Lower leg skin (tissue), 4 donors: ENCODE measurements around the gene ZNF608. TPM values are rescaled to one million over a fixed set of nuclear protein-coding genes. Genes with fewer than 3 reads are reported as not detected.

ENCODE experiments used
- DNase-seq, 2 donors: peaks; one replicate each; pipeline ENCODE4 v3.0.0-alpha.2; 2019; ENCODE audit warnings: low spot score in 2 of 2
- H3K4me3 ChIP-seq: fragments of 200-600 bp; sonication (generic); 2 replicates; pipeline ENCODE4 v1.5.1; 2017; ENCODE audit warnings: mild to moderate bottlenecking, low read depth; ENCODE audit not compliant: poor library complexity, severe bottlenecking
- POLR2A ChIP-seq, 2 donors: fragments of 450-650 bp; IDR thresholded peaks; one replicate each; pipeline ENCODE4 v1.6.1; 2016 to 2017; ENCODE audit warnings: antibody characterized with exemption in 2 of 2, mild to moderate bottlenecking in 1 of 2, moderate library complexity in 1 of 2
- WGBS, 2 donors: methylation state at CpG; one replicate each; pipeline ENCODE4 v1.1.5; 2018; 5-methylcytosine and 5-hydroxymethylcytosine counted together
- intact Hi-C: fragments of 100-400 bp; cut with DNase I; formaldehyde crosslinking; loops from one replicate; pipeline ENCODE4 v1.15.0; 2023; ENCODE audit warnings: low total_unique reads
- total RNA-seq, 4 donors: library from RNA; depleted of rRNA; stranded (reverse); fragments of >200 nt; gene quantifications; one replicate each; pipeline ENCODE4 v1.1.0, GENCODE V29; 2016
- TF ChIP-seq, protein P1 (sequence below), 3 donors: fragments of 450-650 bp; IDR thresholded peaks; one replicate each; pipeline ENCODE4 v1.5.1; 2016; ENCODE audit warnings: antibody characterized with exemption in 3 of 3, mild to moderate bottlenecking in 3 of 3, moderate library complexity in 2 of 3

ZNF608 gene
- total RNA-seq, 4 donors from 2014 or later = 3.8 to 11.6 (median 6.7) TPM

DNA sequence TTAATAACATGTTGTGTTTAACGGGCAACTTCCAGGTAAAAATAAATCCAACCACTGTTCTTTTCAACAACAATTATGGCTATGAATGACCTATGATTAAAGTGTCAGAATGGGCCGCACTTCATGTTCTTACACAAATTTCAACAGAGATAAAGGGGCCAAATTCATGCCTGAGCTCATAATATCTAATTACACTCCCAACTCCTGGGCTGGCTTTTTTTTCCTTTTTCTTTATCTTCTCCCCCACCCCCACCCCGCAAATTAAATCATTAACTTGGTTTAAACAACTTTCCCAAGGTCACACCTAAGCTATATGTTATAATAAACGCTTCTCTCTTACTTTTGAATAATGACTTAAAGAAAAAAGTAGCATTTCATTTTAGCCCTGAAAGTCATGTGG lies 25.8 kb downstream of the ZNF608 start:
- 88 to 89% methylated on average over 4 of the region's 4 CpGs for WGBS, 2 donors
- no peak for TF ChIP-seq POLR2A (IDR thresholded peaks at IDR 0.05)
- TF ChIP-seq, protein P1, sequence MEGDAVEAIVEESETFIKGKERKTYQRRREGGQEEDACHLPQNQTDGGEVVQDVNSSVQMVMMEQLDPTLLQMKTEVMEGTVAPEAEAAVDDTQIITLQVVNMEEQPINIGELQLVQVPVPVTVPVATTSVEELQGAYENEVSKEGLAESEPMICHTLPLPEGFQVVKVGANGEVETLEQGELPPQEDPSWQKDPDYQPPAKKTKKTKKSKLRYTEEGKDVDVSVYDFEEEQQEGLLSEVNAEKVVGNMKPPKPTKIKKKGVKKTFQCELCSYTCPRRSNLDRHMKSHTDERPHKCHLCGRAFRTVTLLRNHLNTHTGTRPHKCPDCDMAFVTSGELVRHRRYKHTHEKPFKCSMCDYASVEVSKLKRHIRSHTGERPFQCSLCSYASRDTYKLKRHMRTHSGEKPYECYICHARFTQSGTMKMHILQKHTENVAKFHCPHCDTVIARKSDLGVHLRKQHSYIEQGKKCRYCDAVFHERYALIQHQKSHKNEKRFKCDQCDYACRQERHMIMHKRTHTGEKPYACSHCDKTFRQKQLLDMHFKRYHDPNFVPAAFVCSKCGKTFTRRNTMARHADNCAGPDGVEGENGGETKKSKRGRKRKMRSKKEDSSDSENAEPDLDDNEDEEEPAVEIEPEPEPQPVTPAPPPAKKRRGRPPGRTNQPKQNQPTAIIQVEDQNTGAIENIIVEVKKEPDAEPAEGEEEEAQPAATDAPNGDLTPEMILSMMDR (IDR thresholded peaks at IDR 0.05) = no peak
- intact Hi-C loops = no loop called here
- H3K4me3 ChIP-seq = no peak overlapping the region
- no peak for DNase-seq

DNA sequence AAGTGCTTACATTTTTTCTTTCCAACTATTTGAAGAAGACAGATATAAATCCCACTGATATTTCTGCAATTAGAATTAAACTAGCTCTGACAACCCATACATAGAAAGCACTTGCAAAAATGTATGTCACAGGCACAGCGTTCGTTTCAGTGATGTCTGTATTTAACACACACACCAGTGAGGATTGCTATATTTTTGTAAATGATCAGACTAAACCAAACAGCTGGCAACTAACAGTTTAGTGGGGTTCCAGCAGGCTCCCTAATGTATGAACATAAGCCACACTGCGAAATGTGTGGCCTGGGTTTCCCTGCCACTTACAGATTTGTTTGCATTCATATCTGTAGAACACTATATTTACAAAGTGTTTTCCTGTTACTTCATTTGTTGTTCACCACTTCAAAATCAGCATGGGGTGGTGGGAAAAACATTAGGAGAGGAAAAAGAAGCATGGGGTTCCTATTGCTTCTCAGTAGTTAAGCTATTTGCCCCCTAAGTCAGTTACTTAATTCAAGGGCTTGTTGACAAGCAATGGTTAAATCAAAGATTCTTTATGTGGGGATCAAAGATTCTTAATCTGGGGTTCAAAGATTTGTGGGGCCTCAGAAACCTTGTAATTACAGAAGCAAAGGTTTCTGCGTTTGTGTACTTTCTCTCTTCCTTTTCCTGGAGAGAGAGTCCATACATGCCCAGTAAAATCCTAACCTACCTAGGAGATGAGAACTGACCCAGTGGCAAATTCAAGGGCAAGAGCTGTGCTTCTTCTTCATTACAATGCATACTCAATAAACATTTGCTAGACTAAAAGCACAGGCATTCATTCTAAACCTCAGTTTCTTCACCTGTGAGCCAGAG lies 27.1 kb downstream of the ZNF608 start:
- WGBS, 2 donors = 71% methylated on average over 4 of the region's 4 CpGs
- intact Hi-C loops = no loop called here
- TF ChIP-seq, protein P1 (IDR thresholded peaks at IDR 0.05) = no peak
- no peak for TF ChIP-seq POLR2A (IDR thresholded peaks at IDR 0.05)
- H3K4me3 ChIP-seq = no peak overlapping the region
- DNase-seq = no peak

DNA sequence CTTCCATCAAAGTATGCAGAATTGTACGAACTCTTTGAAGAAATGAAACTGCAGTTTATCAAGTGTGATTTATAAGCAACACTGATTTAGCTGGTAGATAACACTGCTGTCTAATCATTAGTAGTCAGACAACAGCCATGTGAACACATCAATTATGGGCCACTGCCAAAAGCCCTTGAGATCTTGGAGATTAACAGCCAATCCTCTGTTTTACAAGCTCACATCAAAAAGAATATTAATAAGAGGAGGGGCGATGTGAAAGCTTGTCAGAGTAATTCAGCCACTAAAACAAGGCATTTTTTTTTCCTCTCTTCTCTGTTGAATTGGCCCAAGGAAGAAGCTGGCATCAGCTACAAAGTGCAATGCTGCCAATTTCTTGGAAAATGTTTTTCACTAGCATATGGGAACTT lies 28.1 kb downstream of the ZNF608 start:
- no peak overlapping the region for H3K4me3 ChIP-seq
- TF ChIP-seq POLR2A (IDR thresholded peaks at IDR 0.05) = no peak
- TF ChIP-seq, protein P1 (IDR thresholded peaks at IDR 0.05) = no peak
- no peak for DNase-seq
- WGBS, 2 donors = 20 to 25% methylated on average over 2 of the region's 2 CpGs
- intact Hi-C loops = no loop called here

DNA sequence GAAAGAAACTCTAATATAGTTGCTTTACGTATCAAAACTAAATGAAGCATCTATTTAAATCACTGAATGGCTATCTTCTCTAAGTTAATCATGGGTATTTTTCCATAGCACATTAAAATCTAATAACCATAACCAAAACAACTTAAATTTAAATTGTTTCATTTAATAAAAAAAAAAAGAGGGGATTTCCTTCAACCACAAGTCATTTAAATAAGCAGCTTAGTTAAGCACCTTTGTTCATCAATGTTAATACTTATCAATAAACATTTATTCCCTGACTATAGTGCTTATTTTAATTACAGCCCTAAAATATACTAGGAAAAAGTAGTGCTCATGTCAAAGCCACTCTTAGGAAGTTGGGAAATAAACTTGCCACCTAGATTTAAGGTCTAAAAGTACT lies 30.3 kb downstream of the ZNF608 start:
- no peak for TF ChIP-seq POLR2A (IDR thresholded peaks at IDR 0.05)
- TF ChIP-seq, protein P1 (IDR thresholded peaks at IDR 0.05) = no peak
- no peak overlapping the region for H3K4me3 ChIP-seq
- DNase-seq = no peak
- 97 to 98% methylated on average over 1 of the region's 1 CpG for WGBS, 2 donors
- intact Hi-C loops = no loop called here

DNA sequence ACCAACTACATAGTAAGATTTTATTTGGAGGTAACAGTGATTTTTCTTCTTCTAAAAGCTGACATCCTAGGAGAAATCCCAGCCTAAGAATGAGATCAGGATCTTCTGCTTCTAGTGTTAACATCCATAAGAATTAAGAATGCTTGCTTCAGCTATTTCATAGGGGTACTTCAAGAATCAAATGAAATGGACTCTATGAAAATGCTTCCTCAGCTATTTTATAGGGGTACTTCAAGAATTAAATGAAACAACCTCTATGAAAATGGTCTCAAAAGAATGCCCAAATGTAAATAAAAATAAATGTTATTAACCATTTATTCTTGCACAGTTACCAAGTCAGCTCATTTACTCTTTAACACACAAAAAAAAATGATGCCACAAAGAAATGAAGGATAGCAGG lies 31.5 kb downstream of the ZNF608 start:
- no peak overlapping the region for H3K4me3 ChIP-seq
- intact Hi-C loops = no loop called here
- TF ChIP-seq, protein P1 (IDR thresholded peaks at IDR 0.05) = no peak

DNA sequence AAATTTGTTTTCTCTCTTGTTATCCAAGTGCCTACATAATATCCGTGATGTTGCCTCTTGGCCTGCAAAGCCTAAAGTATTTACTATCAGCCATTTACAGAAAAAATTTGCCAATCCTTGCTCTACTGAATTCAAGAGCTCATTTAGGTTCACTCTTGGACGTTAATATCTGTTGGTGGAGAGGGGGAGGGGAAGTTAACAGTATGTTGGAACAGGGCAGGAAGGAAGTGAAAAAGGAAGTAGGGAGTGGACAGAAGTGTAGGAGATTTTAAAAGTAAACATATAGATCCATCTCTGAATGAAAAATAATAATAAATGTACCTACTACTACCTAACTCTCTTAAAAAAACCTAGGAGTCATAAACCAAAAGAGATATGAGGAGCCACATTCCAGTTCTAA lies 32.8 kb downstream of the ZNF608 start:
- intact Hi-C loops = no loop called here
- H3K4me3 ChIP-seq = no peak overlapping the region
- no peak for DNase-seq
- WGBS, 2 donors = 84 to 88% methylated on average over 2 of the region's 2 CpGs
- TF ChIP-seq, protein P1 (IDR thresholded peaks at IDR 0.05) = no peak
- TF ChIP-seq POLR2A (IDR thresholded peaks at IDR 0.05) = no peak

More for the DNA sequence above, 31.5 kb downstream of the ZNF608 start:
- no peak for DNase-seq
